Esophagus squamous epithelium (tissue), 5 donors: ENCODE measurements around the gene SCYGR1. TPM values are rescaled to one million over a fixed set of nuclear protein-coding genes. Genes with fewer than 3 reads are reported as not detected.

Experiments
- DNase-seq: peaks from one replicate; lab custom pipeline; 2025; lab: John Stamatoyannopoulos, UW
- H3K27ac ChIP-seq, 4 donors: fragments of 200-600 bp; sonication (generic); one replicate each; pipeline ENCODE4 v1.5.1; 2016 to 2019; ENCODE audit warnings: mild to moderate bottlenecking in 1 of 4
- H3K27me3 ChIP-seq, 4 donors: fragments of 200-600 bp; sonication (generic); 1 replicate in 3 of 4; 2 replicates in 1 of 4; pipeline versions ENCODE4 v1.5.1 to v1.6.0; 2017 to 2021; ENCODE audit warnings: antibody characterized with exemption in 1 of 4
- H3K36me3 ChIP-seq, 3 donors: fragments of 200-600 bp; sonication (generic); one replicate each; pipeline ENCODE4 v1.5.1; 2016 to 2019
- H3K4me1 ChIP-seq, 3 donors: fragments of 200-600 bp; sonication (generic); one replicate each; pipeline ENCODE4 v1.5.1; 2017 to 2019
- H3K4me3 ChIP-seq, 4 donors: fragments of 200-600 bp; sonication (generic); 1 replicate in 3 of 4; 2 replicates in 1 of 4; pipeline ENCODE4 v1.5.1; 2016 to 2019; ENCODE audit warnings: mild to moderate bottlenecking in 2 of 4, moderate library complexity in 1 of 4
- H3K9me3 ChIP-seq, 3 donors: fragments of 200-600 bp; sonication (generic); one replicate each; pipeline ENCODE4 v1.5.1; 2016 to 2019
- POLR2A ChIP-seq, 4 donors: fragments of 450-650 bp; IDR thresholded peaks; one replicate each; pipeline ENCODE4 v1.6.1; 2017; ENCODE audit warnings: antibody characterized with exemption in 4 of 4, mild to moderate bottlenecking in 4 of 4, moderate library complexity in 3 of 4
- WGBS, 2 donors: methylation state at CpG; one replicate each; pipeline ENCODE4 v1.1.5; 2018; 5-methylcytosine and 5-hydroxymethylcytosine counted together
- intact Hi-C: fragments of 100-400 bp; cut with DNase I; formaldehyde crosslinking; loops from one replicate; pipeline ENCODE4 v1.15.0; 2022
- total RNA-seq, 4 donors: library from RNA; depleted of rRNA; stranded (reverse); fragments of >200 nt; gene quantifications; one replicate each; pipeline ENCODE4 v1.1.0, GENCODE V29; 2016
- TF ChIP-seq, protein P1 (sequence below), 6 experiments: fragments of 450-650 bp in 4 of 6; fragments of 200-600 bp in 2 of 6; sonication (generic) in 2 of 6; IDR thresholded peaks; one replicate each; pipeline ENCODE4 v1.5.1; 2016 to 2019; ENCODE audit warnings: antibody characterized with exemption in 6 of 6, mild to moderate bottlenecking in 4 of 6, moderate library complexity in 4 of 6
- donor health status: DM: yes; HTN: yes; CAD: no.

SCYGR1 gene
- total RNA-seq, 4 donors from 2014 or later = not detected

- Histone ChIP-seq H3K4me1 (peaks cover 8 to 64% (median 37%) of the 10 kb centered on the region in 3 donors), H3K36me3 (no peaks in the 10 kb centered on the region), H3K27me3 (no peaks in the 10 kb centered on the region), H3K4me3 (no peak overlapping the region), H3K9me3 (no peaks in the 10 kb centered on the region), H3K27ac (peak overlapping the region in 2 of 4 donors; percentile 72 to 74)
- intact Hi-C loops = loop anchor here (5.0 kb wide), 1 partner anchor 47 kb away; no protein-coding TSS in a partner anchor
- TF ChIP-seq, protein P1, sequence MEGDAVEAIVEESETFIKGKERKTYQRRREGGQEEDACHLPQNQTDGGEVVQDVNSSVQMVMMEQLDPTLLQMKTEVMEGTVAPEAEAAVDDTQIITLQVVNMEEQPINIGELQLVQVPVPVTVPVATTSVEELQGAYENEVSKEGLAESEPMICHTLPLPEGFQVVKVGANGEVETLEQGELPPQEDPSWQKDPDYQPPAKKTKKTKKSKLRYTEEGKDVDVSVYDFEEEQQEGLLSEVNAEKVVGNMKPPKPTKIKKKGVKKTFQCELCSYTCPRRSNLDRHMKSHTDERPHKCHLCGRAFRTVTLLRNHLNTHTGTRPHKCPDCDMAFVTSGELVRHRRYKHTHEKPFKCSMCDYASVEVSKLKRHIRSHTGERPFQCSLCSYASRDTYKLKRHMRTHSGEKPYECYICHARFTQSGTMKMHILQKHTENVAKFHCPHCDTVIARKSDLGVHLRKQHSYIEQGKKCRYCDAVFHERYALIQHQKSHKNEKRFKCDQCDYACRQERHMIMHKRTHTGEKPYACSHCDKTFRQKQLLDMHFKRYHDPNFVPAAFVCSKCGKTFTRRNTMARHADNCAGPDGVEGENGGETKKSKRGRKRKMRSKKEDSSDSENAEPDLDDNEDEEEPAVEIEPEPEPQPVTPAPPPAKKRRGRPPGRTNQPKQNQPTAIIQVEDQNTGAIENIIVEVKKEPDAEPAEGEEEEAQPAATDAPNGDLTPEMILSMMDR (IDR thresholded peaks at IDR 0.05) = no peak
- no peak for TF ChIP-seq POLR2A (IDR thresholded peaks at IDR 0.05)
- DNase-seq = no peak
- WGBS, 2 donors = 47 to 50% methylated on average over 2 of the region's 3 CpGs
Measured at GRCh38 chr2:227414846-227415245, 27.1 kb upstream of the SCYGR1 start.

DNA sequence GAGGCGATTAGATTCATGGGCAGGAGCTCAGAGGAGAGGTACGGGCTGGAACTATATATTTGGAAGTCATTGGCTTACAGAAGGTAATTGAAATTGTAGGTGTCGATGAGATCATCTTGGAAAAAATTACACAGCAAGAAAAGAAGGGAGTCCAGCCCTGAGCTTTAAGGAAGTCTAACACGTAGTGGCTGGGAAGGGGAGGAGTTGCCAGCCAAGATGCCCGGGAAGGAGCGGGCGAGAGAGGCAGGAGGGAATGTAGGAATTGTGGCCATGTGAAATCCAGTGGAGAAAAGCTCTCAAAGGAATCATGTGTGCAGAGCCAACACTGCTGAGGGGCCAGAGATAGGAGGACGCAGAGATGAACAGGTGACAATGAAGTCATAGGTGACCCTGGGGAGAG is 25.6 kb upstream of the SCYGR1 start:
- intact Hi-C loops = no loop called here
- 44 to 47% methylated on average over 8 of the region's 8 CpGs for WGBS, 2 donors

GRCh38 chr2:227412877-227413276 is 25.1 kb upstream of the SCYGR1 start:
- H3K27ac ChIP-seq = peak overlapping the region; percentile 38 to 51 (median 38)
- no peak for DNase-seq
- H3K9me3 ChIP-seq = no peaks in the 10 kb centered on the region
- no peak overlapping the region for H3K4me3 ChIP-seq
- no peak for TF ChIP-seq POLR2A (IDR thresholded peaks at IDR 0.05)
- TF ChIP-seq, protein P1 (IDR thresholded peaks at IDR 0.05) = no peak
- H3K27me3 ChIP-seq = no peaks in the 10 kb centered on the region
- 51 to 63% methylated on average over 5 of the region's 5 CpGs for WGBS, 2 donors
- H3K4me1 ChIP-seq = peaks cover 8 to 69% (median 37%) of the 10 kb centered on the region in 3 donors
- intact Hi-C loops = no loop called here
- no peaks in the 10 kb centered on the region for H3K36me3 ChIP-seq

More for the DNA sequence above, 25.6 kb upstream of the SCYGR1 start:
- Histone ChIP-seq H3K9me3 (no peaks in the 10 kb centered on the region), H3K4me1 (peaks cover 8 to 64% (median 37%) of the 10 kb centered on the region in 3 donors), H3K4me3 (no peak overlapping the region), H3K27ac (peak overlapping the region; percentile 38 to 51 (median 38)), H3K36me3 (no peaks in the 10 kb centered on the region), H3K27me3 (no peaks in the 10 kb centered on the region)
- no peak for DNase-seq
- TF ChIP-seq, protein P1 (IDR thresholded peaks at IDR 0.05) = no peak
- no peak for TF ChIP-seq POLR2A (IDR thresholded peaks at IDR 0.05)

- no peak for DNase-seq
- intact Hi-C loops = no loop called here
- Histone ChIP-seq H3K9me3 (no peaks in the 10 kb centered on the region), H3K27me3 (no peaks in the 10 kb centered on the region), H3K27ac (peak overlapping the region; percentile 26 to 57 (median 54)), H3K4me1 (peaks cover 14 to 78% (median 43%) of the 10 kb centered on the region in 3 donors), H3K4me3 (no peak overlapping the region), H3K36me3 (no peaks in the 10 kb centered on the region)
- 56 to 70% methylated on average over 3 of the region's 3 CpGs for WGBS, 2 donors
- no peak for TF ChIP-seq POLR2A (IDR thresholded peaks at IDR 0.05)
- TF ChIP-seq, protein P1 (IDR thresholded peaks at IDR 0.05) = no peak
Measured at GRCh38 chr2:227411990-227412350, 24.2 kb upstream of the SCYGR1 start.

GRCh38 chr2:227411320-227411989 is 23.7 kb upstream of the SCYGR1 start:
- no peak for TF ChIP-seq POLR2A (IDR thresholded peaks at IDR 0.05)
- TF ChIP-seq, protein P1 (IDR thresholded peaks at IDR 0.05) = no peak
- no peaks in the 10 kb centered on the region for H3K9me3 ChIP-seq
- WGBS, 2 donors = 44 to 46% methylated on average over 7 to 9 of the region's 9 CpGs
- no peak overlapping the region for H3K4me3 ChIP-seq
- peaks cover 19 to 82% (median 48%) of the 10 kb centered on the region in 3 donors for H3K4me1 ChIP-seq
- intact Hi-C loops = no loop called here
- H3K27me3 ChIP-seq = no peaks in the 10 kb centered on the region
- DNase-seq = no peak
- H3K27ac ChIP-seq = peak overlapping the region; percentile 54 to 66 (median 58)
- no peaks in the 10 kb centered on the region for H3K36me3 ChIP-seq
